GM19452 (cell line): ENCODE results near the gene OTUD6A.

Experiments used
- ATAC-seq: cut with Tn5 transposase; IDR thresholded peaks from one replicate; pipeline ENCODE4 v1.9.1; 2021; ENCODE audit not compliant: unreplicated experiment

The OTUD6A gene

GRCh38 chrX:70062076-70062475, at the start of gene OTUD6A:
OTUD6A (plus strand) TSS chrX:70062457; CDS start chrX:70062525, 68 bp downstream.
- no peak for ATAC-seq

GRCh38 chrX:70012756-70013155, 49.5 kb upstream of the OTUD6A start:
- ATAC-seq: no peak

- no peak for ATAC-seq
Observed at GRCh38 chrX:70013466-70014381, 48.5 kb upstream of the OTUD6A start.

GRCh38 chrX:70016513-70016912, 45.7 kb upstream of the OTUD6A start:
- no peak for ATAC-seq

- ATAC-seq: no peak
Observed at GRCh38 chrX:70022616-70023015, 39.6 kb upstream of the OTUD6A start.

GRCh38 chrX:70025464-70025863, 36.8 kb upstream of the OTUD6A start:
- ATAC-seq: no peak

GRCh38 chrX:70026112-70026850, 36.0 kb upstream of the OTUD6A start:
- no peak for ATAC-seq

- no peak for ATAC-seq
Observed at GRCh38 chrX:70026851-70027200, 35.4 kb upstream of the OTUD6A start.

GRCh38 chrX:70029863-70030262, 32.4 kb upstream of the OTUD6A start:
- ATAC-seq: no peak

GRCh38 chrX:70030301-70030767, 31.9 kb upstream of the OTUD6A start:
- peak; percentile 63 for ATAC-seq

- no peak for ATAC-seq
Observed at GRCh38 chrX:70032792-70033191, 29.5 kb upstream of the OTUD6A start.

- ATAC-seq: peak; percentile 55
Observed at GRCh38 chrX:70033348-70034051, 28.8 kb upstream of the OTUD6A start.

- ATAC-seq: no peak
Observed at GRCh38 chrX:70034646-70035045, 27.6 kb upstream of the OTUD6A start.

GRCh38 chrX:70038515-70038914, 23.7 kb upstream of the OTUD6A start:
- ATAC-seq: no peak

GRCh38 chrX:70038951-70039350, 23.3 kb upstream of the OTUD6A start:
- ATAC-seq: no peak

- ATAC-seq: no peak
Observed at GRCh38 chrX:70039758-70040157, 22.5 kb upstream of the OTUD6A start.

- ATAC-seq: no peak
Observed at GRCh38 chrX:70041993-70042392, 20.3 kb upstream of the OTUD6A start.

GRCh38 chrX:70042399-70043371, 19.6 kb upstream of the OTUD6A start:
- no peak for ATAC-seq

- ATAC-seq: no peak
Observed at GRCh38 chrX:70043685-70044084, 18.6 kb upstream of the OTUD6A start.

GRCh38 chrX:70044541-70045245, 17.6 kb upstream of the OTUD6A start:
- ATAC-seq: no peak
